ENCODE measurements around the gene GET3. TPM values are rescaled to one million over a fixed set of nuclear protein-coding genes. Genes with fewer than 3 reads are reported as not detected.

The GET3 gene
- total RNA-seq, 1 experiment from 2014 or later, result 69.9 TPM

DNA sequence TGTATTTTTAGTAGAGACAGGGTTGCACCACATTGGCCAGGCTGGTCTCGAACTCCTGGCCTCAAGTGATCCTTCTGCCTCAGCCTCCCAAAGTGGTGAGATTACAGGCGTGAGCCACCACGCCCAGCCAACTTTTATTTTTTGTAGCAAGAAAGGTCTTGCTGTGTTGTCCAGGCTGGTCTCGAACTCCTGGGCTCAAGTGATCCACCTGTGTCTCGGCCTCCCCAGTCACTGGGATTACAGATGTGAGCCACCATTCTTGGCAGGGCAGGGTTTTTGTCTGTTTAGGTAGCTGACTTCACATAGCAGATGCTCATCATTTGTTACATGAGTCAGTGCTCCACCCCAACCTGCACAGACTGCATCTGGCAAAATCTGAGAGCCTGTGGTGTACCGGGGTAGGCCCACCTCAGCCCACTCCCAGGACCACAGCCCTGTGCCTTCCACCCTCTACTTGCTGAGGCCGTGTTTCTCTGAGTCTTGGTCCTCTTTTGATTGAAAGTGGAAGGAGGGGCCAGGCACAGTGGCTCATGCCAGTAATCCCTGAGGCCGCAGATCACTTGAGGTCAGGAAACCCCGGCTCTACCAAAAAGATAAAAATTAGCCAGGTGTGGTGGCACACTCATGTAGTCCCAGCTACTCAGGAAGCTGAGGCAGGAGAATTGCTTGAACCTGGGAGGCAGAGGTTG is 9.4 kb upstream of the GET3 start:
- DNase-seq (ENCODE audit: low read depth, low spot score) (no peak), ATAC-seq (no peak)
- H3K27ac ChIP-seq (ENCODE audit: low read length), result no peak overlapping the region
- intact Hi-C loops (cut with micrococcal nuclease; ENCODE audit: unreplicated experiment), result no loop called here
- in situ Hi-C loops (cut with HindIII; ENCODE audit: low pct_unique_long_range_greater_than_20kb, low sequenced_read_pairs), result no loop called here
- BruUV-seq (replicated peaks), result no TSS peak
- TF ChIP-seq TCF7L2 (IDR thresholded peaks at IDR 0.05; ENCODE audit: low read depth, low read length) (no peak), POLR2AphosphoS5 (IDR thresholded peaks at IDR 0.05; ENCODE audit: low read depth, low read length) (no peak), SIN3A (IDR thresholded peaks at IDR 0.05; ENCODE audit: borderline replicate concordance, insufficient read depth, low read depth, low read length) (no peak)
- TF ChIP-seq, protein P1, sequence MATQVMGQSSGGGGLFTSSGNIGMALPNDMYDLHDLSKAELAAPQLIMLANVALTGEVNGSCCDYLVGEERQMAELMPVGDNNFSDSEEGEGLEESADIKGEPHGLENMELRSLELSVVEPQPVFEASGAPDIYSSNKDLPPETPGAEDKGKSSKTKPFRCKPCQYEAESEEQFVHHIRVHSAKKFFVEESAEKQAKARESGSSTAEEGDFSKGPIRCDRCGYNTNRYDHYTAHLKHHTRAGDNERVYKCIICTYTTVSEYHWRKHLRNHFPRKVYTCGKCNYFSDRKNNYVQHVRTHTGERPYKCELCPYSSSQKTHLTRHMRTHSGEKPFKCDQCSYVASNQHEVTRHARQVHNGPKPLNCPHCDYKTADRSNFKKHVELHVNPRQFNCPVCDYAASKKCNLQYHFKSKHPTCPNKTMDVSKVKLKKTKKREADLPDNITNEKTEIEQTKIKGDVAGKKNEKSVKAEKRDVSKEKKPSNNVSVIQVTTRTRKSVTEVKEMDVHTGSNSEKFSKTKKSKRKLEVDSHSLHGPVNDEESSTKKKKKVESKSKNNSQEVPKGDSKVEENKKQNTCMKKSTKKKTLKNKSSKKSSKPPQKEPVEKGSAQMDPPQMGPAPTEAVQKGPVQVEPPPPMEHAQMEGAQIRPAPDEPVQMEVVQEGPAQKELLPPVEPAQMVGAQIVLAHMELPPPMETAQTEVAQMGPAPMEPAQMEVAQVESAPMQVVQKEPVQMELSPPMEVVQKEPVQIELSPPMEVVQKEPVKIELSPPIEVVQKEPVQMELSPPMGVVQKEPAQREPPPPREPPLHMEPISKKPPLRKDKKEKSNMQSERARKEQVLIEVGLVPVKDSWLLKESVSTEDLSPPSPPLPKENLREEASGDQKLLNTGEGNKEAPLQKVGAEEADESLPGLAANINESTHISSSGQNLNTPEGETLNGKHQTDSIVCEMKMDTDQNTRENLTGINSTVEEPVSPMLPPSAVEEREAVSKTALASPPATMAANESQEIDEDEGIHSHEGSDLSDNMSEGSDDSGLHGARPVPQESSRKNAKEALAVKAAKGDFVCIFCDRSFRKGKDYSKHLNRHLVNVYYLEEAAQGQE (IDR thresholded peaks at IDR 0.05; ENCODE audit: insufficient read depth in 1 of 2, low read depth in 2 of 2, low read length in 1 of 2), result no peak
- TF ChIP-seq, protein P2, sequence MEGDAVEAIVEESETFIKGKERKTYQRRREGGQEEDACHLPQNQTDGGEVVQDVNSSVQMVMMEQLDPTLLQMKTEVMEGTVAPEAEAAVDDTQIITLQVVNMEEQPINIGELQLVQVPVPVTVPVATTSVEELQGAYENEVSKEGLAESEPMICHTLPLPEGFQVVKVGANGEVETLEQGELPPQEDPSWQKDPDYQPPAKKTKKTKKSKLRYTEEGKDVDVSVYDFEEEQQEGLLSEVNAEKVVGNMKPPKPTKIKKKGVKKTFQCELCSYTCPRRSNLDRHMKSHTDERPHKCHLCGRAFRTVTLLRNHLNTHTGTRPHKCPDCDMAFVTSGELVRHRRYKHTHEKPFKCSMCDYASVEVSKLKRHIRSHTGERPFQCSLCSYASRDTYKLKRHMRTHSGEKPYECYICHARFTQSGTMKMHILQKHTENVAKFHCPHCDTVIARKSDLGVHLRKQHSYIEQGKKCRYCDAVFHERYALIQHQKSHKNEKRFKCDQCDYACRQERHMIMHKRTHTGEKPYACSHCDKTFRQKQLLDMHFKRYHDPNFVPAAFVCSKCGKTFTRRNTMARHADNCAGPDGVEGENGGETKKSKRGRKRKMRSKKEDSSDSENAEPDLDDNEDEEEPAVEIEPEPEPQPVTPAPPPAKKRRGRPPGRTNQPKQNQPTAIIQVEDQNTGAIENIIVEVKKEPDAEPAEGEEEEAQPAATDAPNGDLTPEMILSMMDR (IDR thresholded peaks at IDR 0.05), result no peak
- no peaks in the 10 kb centered on the region for H3K27me3 ChIP-seq (ENCODE audit: control insufficient read depth, insufficient read depth, low read length)
- peaks cover 6% of the 10 kb centered on the region; the same call in 1 of the 2 replicates for H3K4me1 ChIP-seq (ENCODE audit: control insufficient read depth, insufficient read depth, low read length)
- POLR2A ChIA-PET, result interaction anchor here (0.7 kb wide), 3 partner anchors 27 to 899 kb away, joined by 5 to 9 read pairs (median 6); no protein-coding TSS in a partner anchor
- no peak overlapping the region for H3K4me3 ChIP-seq (ENCODE audit: low read depth in 2 of 2, low read length in 2 of 2)
- no peaks in the 10 kb centered on the region; the same call in none of the 2 replicates for H3K36me3 ChIP-seq (ENCODE audit: control insufficient read depth, insufficient read depth, low read length)
- H3K9me3 ChIP-seq (ENCODE audit: control insufficient read depth, insufficient read depth, low read depth, low read length), result no peaks in the 10 kb centered on the region
- CTCF ChIA-PET, result interaction anchor here (0.7 kb wide), 1 partner anchor 1631 kb away, joined by 3 read pairs; no protein-coding TSS in a partner anchor

DNA sequence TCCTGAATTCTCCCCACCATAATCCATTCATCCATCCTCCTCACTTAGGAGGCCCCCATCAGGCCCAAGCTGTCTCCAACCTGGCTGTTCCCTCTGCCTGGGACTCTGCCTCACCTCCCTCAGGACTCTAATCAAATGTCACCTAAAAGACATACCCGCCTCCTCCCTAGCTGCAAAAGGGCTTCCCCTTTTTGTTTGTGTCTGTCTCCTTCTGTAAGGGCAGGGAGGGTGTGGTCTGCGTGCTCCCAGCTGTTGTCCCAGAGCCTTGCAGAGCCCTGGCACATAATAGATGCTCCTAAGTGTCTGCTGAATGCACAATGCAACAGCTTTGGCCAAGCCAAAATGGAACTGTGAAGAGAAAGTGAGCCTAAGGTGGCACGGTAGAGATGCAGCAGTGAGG is 7.2 kb upstream of the GET3 start:
- DNase-seq (ENCODE audit: low read depth, low spot score) (no peak), ATAC-seq (no peak)
- intact Hi-C loops (cut with micrococcal nuclease; ENCODE audit: unreplicated experiment), result no loop called here
- Histone ChIP-seq H3K27me3 (ENCODE audit: control insufficient read depth, insufficient read depth, low read length) (no peaks in the 10 kb centered on the region), H3K4me1 (ENCODE audit: control insufficient read depth, insufficient read depth, low read length) (peaks cover 8% of the 10 kb centered on the region; the same call in 1 of the 2 replicates), H3K4me3 (ENCODE audit: low read depth in 2 of 2, low read length in 2 of 2) (no peak overlapping the region), H3K36me3 (ENCODE audit: control insufficient read depth, insufficient read depth, low read length) (peaks cover 9% of the 10 kb centered on the region), H3K27ac (ENCODE audit: low read length) (no peak overlapping the region), H3K9me3 (ENCODE audit: control insufficient read depth, insufficient read depth, low read depth, low read length) (no peaks in the 10 kb centered on the region)
- in situ Hi-C loops (cut with HindIII; ENCODE audit: low pct_unique_long_range_greater_than_20kb, low sequenced_read_pairs), result no loop called here
- POLR2A ChIA-PET, result no interaction called here
- BruUV-seq (replicated peaks), result no TSS peak
- CTCF ChIA-PET, result no interaction called here
- TF ChIP-seq POLR2AphosphoS5 (IDR thresholded peaks at IDR 0.05; ENCODE audit: low read depth, low read length) (no peak), TCF7L2 (IDR thresholded peaks at IDR 0.05; ENCODE audit: low read depth, low read length) (no peak), SIN3A (IDR thresholded peaks at IDR 0.05; ENCODE audit: borderline replicate concordance, insufficient read depth, low read depth, low read length) (no peak)
- TF ChIP-seq, protein P2 (IDR thresholded peaks at IDR 0.05), result no peak
- TF ChIP-seq, protein P1 (IDR thresholded peaks at IDR 0.05; ENCODE audit: insufficient read depth in 1 of 2, low read depth in 2 of 2, low read length in 1 of 2), result no peak

Data from Panc1 (cell line).